Epithelial cell of proximal tubule (primary cell): ENCODE data around the gene METTL14. TPM values are rescaled to one million over a fixed set of nuclear protein-coding genes. Genes with fewer than 3 reads are reported as not detected.
A peak's percentile ranks its signal among the peaks of the same experiment; 100 is the strongest.
"Not testable (repeated sequence)": the region's sequence is repeated elsewhere in the genome, so short reads cannot be mapped to it uniquely, and the experiment has no call there.

ENCODE experiments used
- DNase-seq: peaks from one replicate; pipeline ENCODE4 v3.0.0-alpha.2; 2011; ENCODE audit warnings: low read depth
- H3K4me3 ChIP-seq: 2 replicates; pipeline ENCODE4 v1.5.1; 2011; ENCODE audit warnings: low read depth, mild to moderate bottlenecking, low read length
- CTCF ChIP-seq: conservative IDR thresholded peaks from 2 replicates; pipeline ENCODE4 v1.5.1; 2012; ENCODE audit warnings: low read depth, mild to moderate bottlenecking, low read length
- total RNA-seq: library from RNA; depleted of rRNA; stranded (reverse); fragments of >200 nt; gene quantifications from 2 replicates; pipeline ENCODE4 v1.2.3, GENCODE V29; 2015

METTL14 gene
- total RNA-seq = 21.1 and 55.5 TPM in 2 replicates

GRCh38 chr4:118684873-118685811 lies at the start of gene METTL14:
Gene METTL14, plus strand, starts transcription at chr4:118685392. Its CDS starts 143 bp downstream, at chr4:118685535.
- peak; percentile 52 for DNase-seq
- no peak for TF ChIP-seq CTCF
- H3K4me3 ChIP-seq = peak within 1 kb of the TSS; percentile 81

GRCh38 chr4:118636126-118636525 lies 49.1 kb upstream of the METTL14 start:
- not testable (repeated sequence) for H3K4me3 ChIP-seq, DNase-seq

- peak; percentile 45 for TF ChIP-seq CTCF
- not testable (repeated sequence) for DNase-seq, H3K4me3 ChIP-seq
Measured at GRCh38 chr4:118664665-118665064, 20.5 kb upstream of the METTL14 start.

GRCh38 chr4:118669220-118669619 lies 16.0 kb upstream of the METTL14 start:
- not testable (repeated sequence) for H3K4me3 ChIP-seq, DNase-seq

- not testable (repeated sequence) for DNase-seq, H3K4me3 ChIP-seq
Measured at GRCh38 chr4:118670968-118671367, 14.2 kb upstream of the METTL14 start.

- TF ChIP-seq CTCF = no peak
- no peak overlapping the region for H3K4me3 ChIP-seq
- DNase-seq = no peak
Measured at GRCh38 chr4:118676128-118676527, 9.1 kb upstream of the METTL14 start.

- H3K4me3 ChIP-seq = no peak overlapping the region
- no peak for DNase-seq
- TF ChIP-seq CTCF = no peak
Measured at GRCh38 chr4:118680808-118681207, 4.4 kb upstream of the METTL14 start.

GRCh38 chr4:118682928-118683327 lies 2.3 kb upstream of the METTL14 start:
- no peak for DNase-seq
- no peak overlapping the region for H3K4me3 ChIP-seq
- peak; percentile 62 for TF ChIP-seq CTCF
